K562 (cell line): Measurements from ENCODE around the gene NUP85.

Experiments used
- CBX2 ChIP-seq: fragments of 200-600 bp; sonication (generic); IDR thresholded peaks from one replicate; pipeline ENCODE4 v1.6.1; 2012; ENCODE audit warnings: mild to moderate bottlenecking, low read length, inconsistent platforms; ENCODE audit not compliant: insufficient read depth, poor library complexity, severe bottlenecking
- CHD1 ChIP-seq: fragments of 200-600 bp; sonication (generic); IDR thresholded peaks from one replicate; pipeline ENCODE4 v1.6.1; 2012; ENCODE audit warnings: mild to moderate bottlenecking, moderate library complexity, low read length, inconsistent platforms
- EP300 ChIP-seq: IDR thresholded peaks from 2 replicates; pipeline ENCODE4 v1.6.1; 2012; ENCODE audit warnings: low read length, improper control_type of control experiment
- ERF ChIP-seq: fragments of 450-650 bp; formaldehyde crosslinking; IDR thresholded peaks from 2 replicates; pipeline ENCODE4 v1.4.0; 2020; ENCODE audit warnings: mild to moderate bottlenecking, mixed read lengths
- FOXJ3 ChIP-seq: sonication (generic); formaldehyde crosslinking; IDR thresholded peaks from 2 replicates; pipeline ENCODE4 v1.4.0; 2020; ENCODE audit warnings: mild to moderate bottlenecking, missing genetic modification reagents
- MAZ ChIP-seq, 2 experiments: fragments of 450-650 bp in 1 of 2; sonication (generic) in 1 of 2; formaldehyde crosslinking; IDR thresholded peaks in 1 of 2; conservative IDR thresholded peaks in 1 of 2; 2 replicates each; pipeline versions ENCODE4 v1.4.0 to v1.5.0; 2020; ENCODE audit warnings: mild to moderate bottlenecking in 1 of 2, missing genetic modification reagents in 1 of 2
- MEF2D ChIP-seq: conservative IDR thresholded peaks from 2 replicates; pipeline ENCODE4 v1.6.1; 2016; ENCODE audit warnings: low read depth, missing genetic modification characterization, missing compliant biosample characterization
- NFIC ChIP-seq: fragments of 450-650 bp; IDR thresholded peaks from 2 replicates; pipeline ENCODE4 v1.6.1; 2017; ENCODE audit warnings: mild to moderate bottlenecking, inconsistent platforms
- RNF219 ChIP-seq: fragments of 250-450 bp; sonication (Bioruptor Pico); IDR thresholded peaks from 2 replicates; pipeline ENCODE4 v1.5.0; 2022; ENCODE audit warnings: mild to moderate bottlenecking
- ZNF253 ChIP-seq: fragments of 250-450 bp; sonication (Bioruptor Pico); conservative IDR thresholded peaks from 2 replicates; pipeline ENCODE4 v1.6.1; 2021; ENCODE audit warnings: mild to moderate bottlenecking
- TF ChIP-seq, protein P1 (sequence below), 3 experiments: IDR thresholded peaks in 2 of 3; conservative IDR thresholded peaks in 1 of 3; 2 replicates each; pipeline ENCODE4 v1.5.1; 2011 to 2012; ENCODE audit warnings: low read length in 3 of 3, mild to moderate bottlenecking in 3 of 3, control low read depth in 2 of 3, improper control_type of control experiment in 1 of 3, inconsistent platforms in 1 of 3, low read depth in 1 of 3, mixed read lengths in 1 of 3, moderate library complexity in 1 of 3; ENCODE audit not compliant: insufficient read depth in 2 of 3

- TF ChIP-seq FOXJ3 (CRISPR knock-in tag), result no peak
- TF ChIP-seq EP300, result no peak
- TF ChIP-seq ERF (CRISPR knock-in tag), result no peak
- no peak for TF ChIP-seq CHD1
- no peak for TF ChIP-seq RNF219 (CRISPR knock-in tag)
- TF ChIP-seq NFIC, result no peak
- TF ChIP-seq MAZ (CRISPR knock-in tag; conservative IDR thresholded peaks at IDR 0.05 in 1 of 2, IDR thresholded peaks at IDR 0.05 in 1 of 2), result no peak
- TF ChIP-seq CBX2, result no peak
- no peak for TF ChIP-seq ZNF253 (CRISPR knock-in tag)
- TF ChIP-seq, protein P1, sequence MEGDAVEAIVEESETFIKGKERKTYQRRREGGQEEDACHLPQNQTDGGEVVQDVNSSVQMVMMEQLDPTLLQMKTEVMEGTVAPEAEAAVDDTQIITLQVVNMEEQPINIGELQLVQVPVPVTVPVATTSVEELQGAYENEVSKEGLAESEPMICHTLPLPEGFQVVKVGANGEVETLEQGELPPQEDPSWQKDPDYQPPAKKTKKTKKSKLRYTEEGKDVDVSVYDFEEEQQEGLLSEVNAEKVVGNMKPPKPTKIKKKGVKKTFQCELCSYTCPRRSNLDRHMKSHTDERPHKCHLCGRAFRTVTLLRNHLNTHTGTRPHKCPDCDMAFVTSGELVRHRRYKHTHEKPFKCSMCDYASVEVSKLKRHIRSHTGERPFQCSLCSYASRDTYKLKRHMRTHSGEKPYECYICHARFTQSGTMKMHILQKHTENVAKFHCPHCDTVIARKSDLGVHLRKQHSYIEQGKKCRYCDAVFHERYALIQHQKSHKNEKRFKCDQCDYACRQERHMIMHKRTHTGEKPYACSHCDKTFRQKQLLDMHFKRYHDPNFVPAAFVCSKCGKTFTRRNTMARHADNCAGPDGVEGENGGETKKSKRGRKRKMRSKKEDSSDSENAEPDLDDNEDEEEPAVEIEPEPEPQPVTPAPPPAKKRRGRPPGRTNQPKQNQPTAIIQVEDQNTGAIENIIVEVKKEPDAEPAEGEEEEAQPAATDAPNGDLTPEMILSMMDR (IDR thresholded peaks at IDR 0.05 in 2 of 3, conservative IDR thresholded peaks at IDR 0.05 in 1 of 3; ENCODE audit: insufficient read depth in 2 of 3, low read depth in 1 of 3, low read length in 3 of 3), result no peak
- no peak for TF ChIP-seq MEF2D (tag)
Measured at GRCh38 chr17:75188614-75189013, 16.9 kb upstream of the NUP85 start.
